Hepatocyte (in vitro differentiated cells): ENCODE results near the gene RIN2. TPM values are rescaled to one million over a fixed set of nuclear protein-coding genes. Genes with fewer than 3 reads are reported as not detected.

ENCODE experiments used
- DNase-seq: peaks from one replicate; pipeline ENCODE4 v3.0.0-alpha.2; 2016; ENCODE audit warnings: low spot score
- H2AFZ ChIP-seq: fragments of 200-600 bp; sonication (generic); 2 replicates; pipeline ENCODE4 v1.6.0; 2016; ENCODE audit warnings: antibody characterized with exemption, mild to moderate bottlenecking
- H3K27ac ChIP-seq: fragments of 200-600 bp; sonication (generic); 2 replicates; pipeline ENCODE4 v1.5.1; 2016; ENCODE audit warnings: mild to moderate bottlenecking
- H3K27me3 ChIP-seq: fragments of 200-600 bp; sonication (generic); 2 replicates; pipeline ENCODE4 v1.6.1; 2016
- H3K36me3 ChIP-seq: fragments of 200-600 bp; sonication (generic); replicated peaks from 2 replicates; pipeline ENCODE4 v1.5.1; 2016; ENCODE audit warnings: low read depth; ENCODE audit not compliant: insufficient read depth
- H3K4me1 ChIP-seq: fragments of 200-600 bp; sonication (generic); 2 replicates; pipeline ENCODE4 v1.5.1; 2016; ENCODE audit warnings: mild to moderate bottlenecking, moderate library complexity; ENCODE audit not compliant: insufficient read depth
- H3K4me2 ChIP-seq: fragments of 200-600 bp; sonication (generic); 2 replicates; pipeline ENCODE4 v1.6.0; 2016
- H3K4me3 ChIP-seq: fragments of 200-600 bp; sonication (generic); 2 replicates; pipeline ENCODE4 v1.5.1; 2016; ENCODE audit warnings: mild to moderate bottlenecking
- H3K79me2 ChIP-seq: fragments of 200-600 bp; sonication (generic); 2 replicates; pipeline ENCODE4 v1.6.0; 2017; ENCODE audit warnings: mild to moderate bottlenecking
- H3K9me2 ChIP-seq: fragments of 200-600 bp; sonication (generic); replicated peaks from 2 replicates; pipeline ENCODE4 v1.6.0; 2017; ENCODE audit warnings: mild to moderate bottlenecking; ENCODE audit not compliant: insufficient read depth
- H3K9me3 ChIP-seq: fragments of 200-600 bp; sonication (generic); 2 replicates; pipeline ENCODE4 v1.5.1; 2016; ENCODE audit warnings: low read depth, mild to moderate bottlenecking
- H4K20me1 ChIP-seq: fragments of 200-600 bp; sonication (generic); 2 replicates; pipeline ENCODE4 v1.6.0; 2016; ENCODE audit warnings: mild to moderate bottlenecking; ENCODE audit not compliant: insufficient read depth, poor library complexity, severe bottlenecking
- CTCF ChIP-seq: fragments of 200-600 bp; sonication (generic); IDR thresholded peaks from 2 replicates; pipeline ENCODE4 v1.5.1; 2016; ENCODE audit warnings: antibody characterized with exemption, mild to moderate bottlenecking; ENCODE audit not compliant: poor library complexity
- EZH2 ChIP-seq: fragments of 200-600 bp; sonication (generic); IDR thresholded peaks from 2 replicates; pipeline ENCODE4 v1.6.1; 2016; ENCODE audit warnings: antibody characterized with exemption, mild to moderate bottlenecking, borderline replicate concordance
- EZH2phosphoT487 ChIP-seq: fragments of 200-600 bp; sonication (generic); IDR thresholded peaks from one replicate; pipeline ENCODE4 v1.6.1; 2018; ENCODE audit warnings: antibody characterized with exemption, mild to moderate bottlenecking, low read depth, moderate library complexity; ENCODE audit not compliant: unreplicated experiment, severe bottlenecking
- WGBS: methylation state at CpG from one replicate; pipeline ENCODE4 v1.1.6; 2016; ENCODE audit warnings: low lambda C conversion rate; ENCODE audit errors: missing lambda C conversion rate; 5-methylcytosine and 5-hydroxymethylcytosine counted together
- polyA plus RNA-seq: library from polyadenylated mRNA; unstranded; fragments of >200 nt; fragmentation: Nextera tagmentation; extraction: Ambion mirVana; gene quantifications from 2 replicates; pipeline ENCODE4 v1.2.1, GENCODE V29; 2016
- total RNA-seq: library from RNA; depleted of rRNA; stranded (reverse); fragments of >200 nt; gene quantifications from 2 replicates; pipeline ENCODE4 v1.2.3, GENCODE V29; 2014

RIN2 gene
- total and polyA plus RNA-seq, 2 experiments from 2014 or later, result 24.5 to 39.0 TPM

DNA sequence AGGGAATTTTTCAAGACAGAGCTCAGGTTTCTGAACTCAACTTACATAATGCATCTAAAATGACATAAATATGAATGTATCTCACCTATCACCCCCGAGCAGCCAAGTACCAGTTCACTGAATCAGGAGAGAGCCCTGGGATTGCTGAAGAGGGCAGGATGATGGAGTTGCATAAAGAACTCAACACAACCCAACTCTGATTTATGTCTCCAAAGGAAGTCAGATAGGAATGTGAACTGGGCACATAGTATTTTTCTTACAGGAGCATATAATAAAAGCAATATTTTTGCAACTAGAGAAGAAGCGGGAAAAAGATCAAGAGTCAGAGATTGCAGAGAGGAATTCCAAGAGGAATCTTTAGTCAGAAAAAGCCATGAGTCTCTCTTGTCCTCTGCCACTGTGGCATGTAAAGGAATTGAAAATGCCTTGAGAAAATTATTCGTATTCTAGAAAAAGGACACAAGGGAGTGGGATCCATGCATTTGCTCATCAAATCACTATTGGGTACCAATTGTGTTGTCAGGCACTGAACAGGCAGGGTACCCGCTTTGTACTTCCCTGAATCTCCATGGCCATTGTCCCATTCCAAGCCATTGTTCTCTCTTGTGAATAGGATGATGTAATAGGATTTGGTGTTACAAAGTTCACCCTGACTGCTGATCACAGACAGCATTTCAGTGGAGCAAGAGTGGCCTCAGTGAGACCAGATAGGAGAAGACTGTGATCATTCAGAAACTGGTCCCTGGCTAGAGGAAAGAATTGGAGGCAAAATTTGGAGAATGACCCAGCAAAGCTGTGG lies 16.3 kb downstream of the RIN2 start:
- Histone ChIP-seq H2AFZ (no peak overlapping the region), H3K27ac (peak overlapping the region; percentile 80), H3K79me2 (peaks cover 33% of the 10 kb centered on the region), H3K4me3 (no peak overlapping the region), H3K4me2 (peak overlapping the region; percentile 58), H3K9me2 (no peaks in the 10 kb centered on the region), H3K36me3 (no peaks in the 10 kb centered on the region), H3K9me3 (no peaks in the 10 kb centered on the region), H4K20me1 (no peaks in the 10 kb centered on the region), H3K27me3 (no peaks in the 10 kb centered on the region), H3K4me1 (peaks cover 39% of the 10 kb centered on the region)
- TF ChIP-seq EZH2phosphoT487 (no peak), EZH2 (no peak), CTCF (no peak)
- DNase-seq, result no peak
- 88% methylated on average over 4 of the region's 4 CpGs for WGBS

GRCh38 chr20:19775353-19776253 lies 17.5 kb downstream of the RIN2 start:
- TF ChIP-seq CTCF, result no peak
- TF ChIP-seq EZH2, result no peak
- no peak for TF ChIP-seq EZH2phosphoT487
- 47% methylated on average over 7 of the region's 7 CpGs for WGBS
- Histone ChIP-seq H3K79me2 (peaks cover 29% of the 10 kb centered on the region), H3K27ac (peak overlapping the region; percentile 80), H3K36me3 (no peaks in the 10 kb centered on the region), H3K4me1 (peaks cover 39% of the 10 kb centered on the region), H3K4me2 (peak overlapping the region; percentile 58), H3K9me3 (no peaks in the 10 kb centered on the region), H3K4me3 (no peak overlapping the region), H4K20me1 (no peaks in the 10 kb centered on the region), H2AFZ (no peak overlapping the region), H3K9me2 (no peaks in the 10 kb centered on the region), H3K27me3 (no peaks in the 10 kb centered on the region)
- DNase-seq, result peak; percentile 72

DNA sequence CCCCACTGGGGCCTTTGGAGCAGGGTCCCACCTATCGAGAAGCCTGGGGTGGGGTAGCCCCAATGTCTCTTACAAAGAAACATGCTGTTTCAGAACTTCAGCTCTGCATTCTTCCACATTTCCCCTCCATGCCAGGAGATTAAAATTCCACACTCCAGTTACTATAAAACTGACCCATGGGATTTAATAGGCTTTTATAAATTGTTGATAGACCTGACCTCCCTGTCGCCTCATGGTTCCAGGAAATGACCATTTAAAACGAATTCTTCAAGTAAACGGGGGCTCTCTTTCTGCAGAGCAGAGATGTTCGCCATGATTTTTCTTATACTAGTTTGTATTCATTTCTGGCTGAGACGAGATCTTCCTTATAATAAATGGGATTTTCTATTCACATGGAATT lies 19.3 kb downstream of the RIN2 start:
- Histone ChIP-seq H3K4me1 (peaks cover 34% of the 10 kb centered on the region), H3K79me2 (peaks cover 26% of the 10 kb centered on the region), H3K27me3 (no peaks in the 10 kb centered on the region), H3K9me2 (no peaks in the 10 kb centered on the region), H4K20me1 (no peaks in the 10 kb centered on the region), H3K4me2 (no peak overlapping the region), H3K27ac (peak overlapping the region; percentile 80), H3K9me3 (no peaks in the 10 kb centered on the region), H3K4me3 (no peak overlapping the region), H2AFZ (no peak overlapping the region), H3K36me3 (no peaks in the 10 kb centered on the region)
- DNase-seq, result no peak
- TF ChIP-seq CTCF (no peak), EZH2 (no peak), EZH2phosphoT487 (no peak)
- WGBS, result 75% methylated on average over 6 of the region's 6 CpGs
